A549 treated with CpdA at 1 μM for 4 hours (cell line): ENCODE data around the gene RNF152. TPM values are rescaled to one million over a fixed set of nuclear protein-coding genes. Genes with fewer than 3 reads are reported as not detected.

Experiments used
- total RNA-seq: library from RNA; stranded (reverse); fragments of 200-300 nt; extraction: Qiagen RNA extraction; gene quantifications from 5 replicates; pipeline ENCODE4 v1.2.3, GENCODE V29; 2022; ENCODE audit warnings: low read depth

The RNF152 gene
- 0.01 to 0.34 TPM (median 0.02 TPM) in 5 replicates for total RNA-seq

GRCh38 chr18:61892683-61893308, at the start of gene RNF152:
TSS of gene RNF152 (minus strand) at chr18:61893007. CDS start at chr18:61816463, 76,544 bp downstream.

